Fibroblast of upper back skin (primary cell): ENCODE measurements around the gene MTARC2.

Experiments
- DNase-seq: peaks from one replicate; pipeline ENCODE4 v3.0.0-alpha.2; 2013

The MTARC2 gene

GRCh38 chr1:220770245-220770913 lies 22.3 kb downstream of the MTARC2 start:
- DNase-seq, result no peak

GRCh38 chr1:220772846-220773245 lies 24.7 kb downstream of the MTARC2 start:
- DNase-seq, result no peak

DNA sequence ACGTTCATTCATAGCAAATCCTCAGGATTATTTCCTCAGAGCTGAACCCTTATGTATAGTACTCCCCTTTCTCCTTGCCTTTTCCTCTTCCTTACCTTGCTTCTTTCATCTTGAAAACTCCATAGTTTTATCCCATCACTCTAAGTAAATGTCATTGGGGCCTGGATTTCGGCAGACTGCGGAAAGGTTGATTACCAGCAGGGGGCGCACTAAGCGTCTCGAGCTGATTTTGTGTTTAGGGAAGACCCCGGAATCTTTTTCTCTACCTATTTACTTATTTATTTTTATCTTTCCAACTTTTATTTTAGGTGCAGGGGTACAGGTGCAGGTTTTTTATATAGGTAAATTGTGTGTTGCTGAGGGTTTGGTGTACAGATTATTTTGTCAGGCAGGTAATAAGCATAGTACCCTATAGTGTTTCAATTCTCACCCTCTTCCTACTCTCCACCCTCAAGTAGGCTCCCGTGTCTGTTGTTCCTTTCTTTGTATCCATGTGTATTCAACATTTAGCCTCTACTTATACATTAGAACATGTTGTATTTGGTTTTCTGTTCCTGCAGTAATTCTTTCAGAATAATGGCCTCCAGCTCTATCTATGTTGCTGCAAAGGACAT lies 27.2 kb downstream of the MTARC2 start:
- peak; percentile 14 for DNase-seq

- no peak for DNase-seq
Observed at GRCh38 chr1:220776254-220776653, 28.1 kb downstream of the MTARC2 start.

DNA sequence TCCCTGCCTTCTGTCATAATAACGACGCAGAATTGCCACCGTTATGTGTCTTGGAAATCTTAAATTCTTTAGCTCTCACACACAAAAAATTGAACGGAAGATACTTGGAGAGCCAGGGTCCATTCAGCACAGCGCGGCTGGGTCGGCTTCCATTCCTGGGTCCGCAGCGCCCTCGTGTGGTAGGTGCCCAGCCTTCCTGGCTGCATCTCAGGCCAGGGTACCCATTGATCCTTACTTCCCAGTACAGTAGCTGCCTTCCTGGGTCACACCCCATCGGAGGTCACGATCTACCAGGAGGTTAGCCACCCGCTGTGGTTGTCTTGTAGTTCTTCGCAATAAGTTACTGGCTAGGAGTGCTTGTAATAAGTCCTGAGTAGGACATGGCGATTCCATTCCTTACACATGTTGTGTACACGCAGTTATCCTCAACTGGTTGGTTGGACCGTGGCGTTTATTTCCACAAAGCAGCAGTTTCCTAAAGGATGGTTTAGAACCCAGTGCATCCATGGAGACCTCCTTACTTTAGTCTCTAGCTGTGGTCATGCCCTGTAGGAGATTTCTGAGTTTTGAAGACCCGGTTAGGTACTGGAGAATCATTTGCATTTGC lies 28.7 kb downstream of the MTARC2 start:
- DNase-seq, result peak; percentile 65

- DNase-seq, result no peak
Observed at GRCh38 chr1:220783453-220783852, 35.3 kb downstream of the MTARC2 start.

DNA sequence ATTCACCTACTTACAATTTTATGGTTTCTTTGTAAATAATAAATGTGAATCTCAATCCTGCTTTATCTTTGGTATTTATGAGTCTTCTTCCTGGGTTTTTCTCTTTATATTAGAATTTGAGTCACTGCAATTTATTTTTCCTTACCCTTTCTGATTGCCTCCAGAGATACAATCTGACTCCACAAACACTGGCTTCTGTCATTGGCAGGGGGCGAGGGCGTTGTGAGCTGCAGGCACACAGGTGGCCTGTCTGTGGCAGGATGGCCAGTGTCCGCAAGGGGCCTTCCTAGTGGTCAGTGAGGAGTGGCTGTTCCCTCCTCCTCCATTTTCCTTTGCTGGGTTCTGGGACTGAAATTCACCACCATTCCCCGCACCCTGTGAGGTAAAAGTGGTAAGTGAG lies 36.6 kb downstream of the MTARC2 start:
- DNase-seq, result no peak

DNA sequence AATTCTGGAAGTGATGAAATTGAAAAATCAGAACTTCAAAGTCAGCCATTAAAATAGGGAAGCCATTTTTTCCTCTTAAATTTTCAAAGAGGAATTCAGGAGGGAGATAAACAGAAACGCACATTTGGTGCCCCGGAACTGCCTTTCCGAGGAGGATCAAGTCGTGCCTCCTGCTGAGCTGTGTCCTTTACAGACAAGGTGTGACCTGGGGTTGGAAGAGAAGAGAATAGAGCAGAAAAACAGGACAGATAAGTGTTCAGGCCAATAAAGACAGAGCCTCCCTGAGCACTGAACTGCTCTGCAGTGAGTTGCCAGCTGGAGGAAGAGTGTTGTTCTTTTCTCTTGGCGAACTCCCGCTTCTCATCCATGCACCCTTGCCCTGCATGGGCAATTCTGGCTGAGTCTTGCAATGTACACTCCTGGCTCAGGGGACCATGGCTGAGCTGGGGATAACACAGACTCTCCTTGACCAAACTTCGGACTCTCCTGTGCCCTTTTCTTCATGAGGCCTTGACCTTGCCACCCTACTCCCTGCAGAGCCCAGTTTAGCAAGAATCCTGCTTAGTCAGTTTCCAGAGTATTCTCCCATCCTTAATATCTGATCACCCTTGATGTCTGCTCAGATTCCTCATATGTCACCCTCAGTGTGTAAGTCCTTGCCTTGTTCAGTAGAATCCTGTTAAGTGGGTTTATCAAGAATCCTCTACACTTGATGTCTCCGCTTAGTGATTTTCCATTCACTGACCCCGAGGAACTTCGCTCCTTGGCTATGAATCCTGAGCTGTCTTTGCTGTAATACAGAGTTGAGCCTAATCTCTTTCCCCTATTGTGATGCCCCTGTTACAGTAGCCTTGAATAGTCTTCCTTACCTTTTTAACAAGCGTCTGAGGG lies 37.3 kb downstream of the MTARC2 start:
- no peak for DNase-seq

DNA sequence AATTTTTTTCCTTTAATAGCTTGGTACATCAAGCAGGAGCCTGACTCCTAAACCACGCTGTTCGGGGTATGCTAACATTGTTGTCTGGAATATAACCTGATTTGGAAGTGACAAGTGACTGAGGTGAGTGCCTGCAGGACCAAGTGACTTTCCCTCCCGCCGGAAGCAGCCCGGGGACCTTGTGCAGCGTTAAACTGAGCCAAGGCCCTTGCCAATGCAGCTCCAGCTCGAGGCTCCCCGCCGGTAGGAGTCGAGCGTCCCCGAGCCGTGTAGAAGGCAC lies 37.9 kb downstream of the MTARC2 start:
- DNase-seq, result no peak

- DNase-seq, result peak; percentile 36
Observed at GRCh38 chr1:220786337-220787068, 38.4 kb downstream of the MTARC2 start, which contains the start of gene MTARC1. MTARC1 (plus strand) TSS chr1:220786913; CDS start chr1:220786945, 32 bp downstream.

GRCh38 chr1:220787069-220787619 lies 39.0 kb downstream of the MTARC2 start:
- no peak for DNase-seq

DNA sequence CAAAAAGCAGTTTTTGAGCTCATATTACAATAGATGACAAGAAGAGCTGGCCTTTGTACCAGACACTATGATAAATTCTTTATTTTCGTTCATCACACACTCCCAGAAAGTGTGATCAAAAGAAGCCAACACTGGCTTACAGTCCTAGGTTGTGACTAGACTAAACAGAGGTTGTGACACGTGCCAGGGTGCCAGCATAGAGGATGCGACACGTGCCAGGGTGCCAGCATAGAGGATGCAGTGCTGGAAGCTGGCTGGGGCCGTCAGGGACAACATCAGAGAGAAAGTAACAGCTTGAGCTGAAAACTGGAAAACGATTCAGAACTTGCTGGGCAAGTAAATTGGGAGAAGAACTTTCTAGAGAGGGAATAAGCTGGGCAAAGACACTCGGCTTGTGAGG lies 40.8 kb downstream of the MTARC2 start:
- no peak for DNase-seq

DNA sequence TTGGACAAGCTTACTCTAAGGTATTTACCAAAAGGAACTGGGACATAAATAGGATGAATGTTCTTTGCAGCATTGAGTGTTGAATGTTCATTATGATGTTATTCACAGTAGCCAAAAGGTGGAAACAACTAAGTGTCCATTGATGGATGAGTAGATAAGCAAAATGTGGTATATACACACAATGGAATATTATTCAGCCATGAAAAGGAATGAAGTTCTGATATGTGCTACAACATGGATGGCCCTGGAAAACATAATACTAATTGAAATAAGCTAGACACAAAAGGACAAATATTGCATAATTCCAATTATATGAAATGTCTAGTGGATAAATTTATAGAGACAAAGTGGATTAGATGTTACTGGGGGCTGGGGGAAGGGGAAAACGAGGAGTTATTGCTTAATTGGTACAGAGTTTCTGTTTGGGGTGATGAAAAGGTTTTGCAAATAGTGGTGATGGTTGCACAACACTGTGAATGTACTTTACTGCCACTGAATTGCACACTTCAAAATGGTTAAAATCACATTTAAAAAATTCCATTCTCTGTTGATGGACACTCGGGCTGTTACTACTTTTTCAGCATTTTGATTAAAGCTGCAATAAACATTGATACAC lies 41.5 kb downstream of the MTARC2 start:
- DNase-seq, result no peak

DNA sequence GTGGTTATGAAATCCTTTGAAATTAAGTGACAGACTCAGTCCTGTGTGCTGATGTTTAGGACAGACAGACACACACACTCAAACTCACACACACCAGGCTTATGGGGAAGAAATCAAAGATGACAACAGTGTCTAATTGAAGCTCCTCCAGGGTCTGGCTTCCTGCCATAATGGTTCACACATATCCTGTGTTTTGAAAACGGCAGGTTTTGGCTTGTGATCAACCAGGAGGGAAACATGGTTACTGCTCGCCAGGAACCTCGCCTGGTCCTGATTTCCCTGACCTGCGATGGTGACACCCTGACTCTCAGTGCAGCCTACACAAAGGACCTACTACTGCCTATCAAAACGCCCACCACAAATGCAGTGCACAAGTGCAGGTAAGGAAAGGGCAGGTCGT lies 43.2 kb downstream of the MTARC2 start:
- peak; percentile 28 for DNase-seq

GRCh38 chr1:220791956-220792355 lies 43.8 kb downstream of the MTARC2 start:
- DNase-seq, result no peak

- no peak for DNase-seq
Observed at GRCh38 chr1:220796530-220796929, 48.4 kb downstream of the MTARC2 start.

DNA sequence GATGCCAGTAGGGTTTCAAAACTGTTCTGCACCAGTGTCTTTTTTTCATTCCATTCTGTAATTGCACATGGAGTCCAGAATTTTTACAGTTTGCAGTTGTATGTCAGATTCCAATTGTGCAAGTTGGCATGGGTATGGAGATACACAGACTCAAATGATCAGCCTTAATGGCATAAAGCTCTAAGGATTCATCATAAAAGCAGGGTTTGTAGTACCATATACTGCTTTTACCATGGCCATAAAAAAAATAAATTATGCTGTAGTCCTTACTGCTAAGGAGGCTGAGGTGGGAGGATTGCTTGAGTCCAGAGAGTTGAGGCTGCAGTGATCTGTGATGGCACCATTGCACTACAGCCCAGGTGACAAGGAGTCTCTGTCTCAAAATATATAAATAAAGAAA lies 48.9 kb downstream of the MTARC2 start:
- DNase-seq, result no peak

GRCh38 chr1:220797553-220797952 lies 49.4 kb downstream of the MTARC2 start:
- no peak for DNase-seq

- no peak for DNase-seq
Observed at GRCh38 chr1:220798338-220798737, 50.2 kb downstream of the MTARC2 start.

DNA sequence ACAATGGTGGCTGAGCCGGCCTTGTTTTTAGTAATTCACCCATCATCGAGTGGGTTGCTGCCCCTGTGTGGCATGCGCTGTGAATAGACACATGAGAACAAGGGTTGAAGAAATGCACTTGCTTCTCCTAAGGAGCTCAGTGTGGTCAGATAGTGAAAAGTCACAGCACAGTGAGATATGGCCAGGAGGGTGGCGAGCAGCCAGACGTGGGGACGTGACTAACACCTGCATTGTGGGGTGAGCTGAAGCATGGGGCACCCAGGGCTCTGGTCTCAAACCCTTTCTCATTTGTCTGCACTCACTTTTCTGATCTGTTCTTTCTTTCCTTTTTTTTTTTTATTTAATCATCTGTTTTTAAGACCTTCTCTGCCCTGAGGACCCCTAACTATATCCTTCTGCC lies 52.1 kb downstream of the MTARC2 start:
- no peak for DNase-seq

- DNase-seq, result peak; percentile 41
Observed at GRCh38 chr1:220803401-220804201, 55.5 kb downstream of the MTARC2 start.
